H1 (cell line): ENCODE results near the gene ASB16. TPM values are rescaled to one million over a fixed set of nuclear protein-coding genes. Genes with fewer than 3 reads are reported as not detected.
A peak's percentile ranks its signal among the peaks of the same experiment; 100 is the strongest.

Source experiments
- CTCF ChIA-PET: fragments of 300-600 bp; sonication (Branson Sonifier 250); formaldehyde crosslinking; loops from one replicate; lab custom pipeline; 2021; ENCODE audit not compliant: partially characterized antibody; lab: Charles Lee
- POLR2A ChIA-PET: fragments of 300-600 bp; sonication (Branson Sonifier 250); formaldehyde crosslinking; loops from one replicate; lab custom pipeline; 2021; ENCODE audit warnings: inconsistent platforms; ENCODE audit not compliant: partially characterized antibody; lab: Charles Lee
- DNase-seq, 2 experiments: peaks; one replicate each; pipeline versions ENCODE4 v3.0.0 to v3.0.0-alpha.2; 2010 to 2022; ENCODE audit warnings: low spot score in 2 of 2, low read depth in 1 of 2, mixed read lengths in 1 of 2
- FAIRE-seq: peaks from 2 replicates; lab custom pipeline; 2011; peaks lifted over from hg19 to GRCh38; lab: Jason Lieb, UNC
- H2AFZ ChIP-seq: 2 replicates; pipeline ENCODE4 v1.8.1; 2012; ENCODE audit warnings: low read length, inconsistent platforms
- H2AK5ac ChIP-seq: 2 replicates; pipeline ENCODE4 v1.6.1; 2013; ENCODE audit warnings: low read depth, low read length
- H2BK120ac ChIP-seq: replicated peaks from 2 replicates; pipeline ENCODE3; 2013; ENCODE audit warnings: low read depth, low read length, inconsistent platforms
- H2BK12ac ChIP-seq: 2 replicates; pipeline ENCODE4 v1.6.1; 2013; ENCODE audit warnings: low read depth, low read length
- H2BK15ac ChIP-seq: 2 replicates; pipeline ENCODE4 v1.6.1; 2013; ENCODE audit warnings: low read length
- H2BK20ac ChIP-seq: 2 replicates; pipeline ENCODE4 v1.6.1; 2013; ENCODE audit warnings: low read length
- H2BK5ac ChIP-seq: 2 replicates; pipeline ENCODE4 v1.6.1; 2013; ENCODE audit warnings: low read depth, low read length
- H3K14ac ChIP-seq: 2 replicates; pipeline ENCODE4 v1.6.1; 2013; ENCODE audit warnings: inconsistent platforms; ENCODE audit not compliant: insufficient read length
- H3K18ac ChIP-seq: 2 replicates; pipeline ENCODE4 v1.6.1; 2013; ENCODE audit warnings: low read length; ENCODE audit errors: extremely low read depth
- H3K23ac ChIP-seq: 2 replicates; pipeline ENCODE4 v1.6.1; 2013; ENCODE audit warnings: inconsistent platforms; ENCODE audit not compliant: insufficient read length
- H3K23me2 ChIP-seq: 2 replicates; pipeline ENCODE4 v1.6.1; 2013; ENCODE audit warnings: low read depth, low read length
- H3K27ac ChIP-seq: 2 replicates; pipeline ENCODE4 v1.6.1; 2011; ENCODE audit warnings: low read depth, low read length, inconsistent platforms
- H3K27me3 ChIP-seq, 4 experiments: replicated peaks in 1 of 4; 1 replicate in 1 of 4; 2 replicates in 3 of 4; pipeline versions ENCODE4 v1.6.1 to v1.8.1; 2011 to 2013; ENCODE audit warnings: low read length in 3 of 4, mild to moderate bottlenecking in 3 of 4, inconsistent platforms in 2 of 4, mixed read lengths in 2 of 4, moderate library complexity in 1 of 4; ENCODE audit not compliant: control insufficient read depth in 3 of 4, insufficient read depth in 3 of 4; ENCODE audit errors: extremely low read depth in 1 of 4
- H3K36me3 ChIP-seq, 4 experiments: 2 replicates each; pipeline versions ENCODE4 v1.6.1 to v1.8.1; 2011 to 2013; ENCODE audit warnings: mild to moderate bottlenecking in 4 of 4, low read length in 3 of 4, moderate library complexity in 2 of 4, control low read depth in 1 of 4, inconsistent platforms in 1 of 4; ENCODE audit not compliant: insufficient read depth in 4 of 4, control insufficient read depth in 2 of 4
- H3K4ac ChIP-seq: replicated peaks from 2 replicates; pipeline ENCODE3; 2013; ENCODE audit warnings: low read length, low read depth, mixed read lengths, inconsistent platforms; ENCODE audit not compliant: insufficient read length
- H3K4me1 ChIP-seq, 4 experiments: replicated peaks in 1 of 4; 1 replicate in 1 of 4; 2 replicates in 3 of 4; pipeline versions ENCODE4 v1.6.1 to v1.8.1; 2011 to 2013; ENCODE audit warnings: low read length in 3 of 4, inconsistent platforms in 2 of 4, mixed read lengths in 1 of 4; ENCODE audit not compliant: insufficient read depth in 4 of 4, control insufficient read depth in 3 of 4
- H3K4me2 ChIP-seq, 2 experiments: 2 replicates each; pipeline versions ENCODE4 v1.6.1 to v1.8.1; 2011 to 2013; ENCODE audit warnings: low read depth in 2 of 2, low read length in 2 of 2, control low read depth in 1 of 2, inconsistent platforms in 1 of 2, mild to moderate bottlenecking in 1 of 2; ENCODE audit not compliant: insufficient read depth in 1 of 2
- H3K4me3 ChIP-seq, 4 experiments: fragments of 200-600, 300-600 bp in 1 of 4; sonication (generic), shearing (Covaris generic), sonication (Bioruptor Twin) in 1 of 4; 2 replicates each; pipeline versions ENCODE4 v1.5.1 to v1.8.1; 2011 to 2016; ENCODE audit warnings: low read length in 4 of 4, low read depth in 3 of 4, control low read depth in 2 of 4, inconsistent platforms in 2 of 4, mild to moderate bottlenecking in 2 of 4, mixed read lengths in 1 of 4, moderate library complexity in 1 of 4; ENCODE audit not compliant: insufficient read depth in 2 of 4; ENCODE audit errors: extremely low read depth in 1 of 4
- H3K56ac ChIP-seq: replicated peaks from 2 replicates; pipeline ENCODE3; 2013; ENCODE audit warnings: low read depth, mild to moderate bottlenecking, mixed read lengths, low read length, inconsistent platforms; ENCODE audit not compliant: insufficient read length
- H3K79me1 ChIP-seq: 2 replicates; pipeline ENCODE4 v1.6.1; 2013; ENCODE audit warnings: low read depth, low read length, control low read depth
- H3K79me2 ChIP-seq, 2 experiments: 2 replicates each; pipeline versions ENCODE4 v1.6.1 to v1.8.1; 2012 to 2013; ENCODE audit warnings: low read length in 2 of 2, mild to moderate bottlenecking in 2 of 2, inconsistent platforms in 1 of 2; ENCODE audit not compliant: insufficient read depth in 2 of 2, control insufficient read depth in 1 of 2
- H3K9ac ChIP-seq, 4 experiments: replicated peaks in 1 of 4; 1 replicate in 1 of 4; 2 replicates in 3 of 4; pipeline versions ENCODE4 v1.6.1 to v1.8.1; 2011 to 2013; ENCODE audit warnings: low read depth in 3 of 4, low read length in 3 of 4, control low read depth in 2 of 4, mild to moderate bottlenecking in 2 of 4, moderate library complexity in 2 of 4, inconsistent platforms in 1 of 4; ENCODE audit errors: extremely low read depth in 1 of 4
- H3K9me3 ChIP-seq, 2 experiments: 2 replicates each; pipeline versions ENCODE4 v1.6.1 to v1.8.1; 2012 to 2013; ENCODE audit warnings: mild to moderate bottlenecking in 2 of 2, moderate library complexity in 2 of 2, control low read depth in 1 of 2, inconsistent platforms in 1 of 2, low read depth in 1 of 2, low read length in 1 of 2, mixed read lengths in 1 of 2; ENCODE audit not compliant: insufficient read depth in 2 of 2
- H4K20me1 ChIP-seq, 2 experiments: replicated peaks in 1 of 2; 2 replicates each; pipeline versions ENCODE3 to v1.8.1; 2011 to 2013; ENCODE audit warnings: inconsistent platforms in 2 of 2, low read length in 2 of 2, mild to moderate bottlenecking in 1 of 2; ENCODE audit not compliant: insufficient read depth in 2 of 2, control insufficient read depth in 1 of 2
- H4K5ac ChIP-seq: 2 replicates; pipeline ENCODE4 v1.6.1; 2013; ENCODE audit warnings: low read length, low read depth, mixed read lengths, inconsistent platforms; ENCODE audit not compliant: insufficient read length
- H4K8ac ChIP-seq: 2 replicates; pipeline ENCODE4 v1.8.0; 2013; ENCODE audit warnings: mild to moderate bottlenecking, moderate library complexity, low read length, inconsistent platforms; ENCODE audit not compliant: insufficient read depth; ENCODE audit errors: extremely low read depth
- H4K91ac ChIP-seq: replicated peaks from 2 replicates; pipeline ENCODE3; 2013; ENCODE audit warnings: low read length, mixed read lengths, inconsistent platforms; ENCODE audit not compliant: insufficient read length
- GTF2F1 ChIP-seq: IDR thresholded peaks from 2 replicates; pipeline ENCODE4 v1.6.1; 2012; ENCODE audit warnings: low read depth, low read length, improper control_type of control experiment, borderline replicate concordance
- POLR2AphosphoS5 ChIP-seq: IDR thresholded peaks from 2 replicates; pipeline ENCODE4 v1.6.1; 2011; ENCODE audit warnings: low read depth, low read length
- RBBP5 ChIP-seq: IDR thresholded peaks from 2 replicates; pipeline ENCODE4 v1.7.1; 2012; ENCODE audit warnings: low read depth, mild to moderate bottlenecking, inconsistent platforms, low read length, moderate library complexity, borderline replicate concordance
- SAP30 ChIP-seq: fragments of 300-600 bp; sonication (generic); IDR thresholded peaks from 2 replicates; pipeline ENCODE4 v1.7.1; 2012; ENCODE audit warnings: low read length, moderate library complexity, mild to moderate bottlenecking, inconsistent platforms; ENCODE audit not compliant: insufficient read depth, insufficient replicate concordance
- SUZ12 ChIP-seq: fragments of 200-600 bp; sonication (generic); IDR thresholded peaks from 2 replicates; pipeline ENCODE4 v1.6.1; 2012; ENCODE audit warnings: mild to moderate bottlenecking, inconsistent platforms, low read length, moderate library complexity, mixed read lengths
- TBP ChIP-seq: IDR thresholded peaks from 2 replicates; pipeline ENCODE4 v1.6.1; 2011; ENCODE audit warnings: low read depth, low read length, improper control_type of control experiment
- WGBS, 2 experiments: shearing (Covaris generic) in 1 of 2; methylation state at CpG; one replicate each; pipeline versions ENCODE4 v1.1.6 to v1.1.7; 2013 to 2015; ENCODE audit warnings: low lambda C conversion rate in 2 of 2, mixed read lengths in 2 of 2, inconsistent platforms in 1 of 2, low coverage in 1 of 2, missing lambda C conversion rate in 1 of 2; ENCODE audit not compliant: insufficient replicate concordance in 2 of 2, insufficient coverage in 1 of 2, insufficient read length in 1 of 2; ENCODE audit errors: extremely low coverage in 1 of 2, missing lambda C conversion rate in 1 of 2; 5-methylcytosine and 5-hydroxymethylcytosine counted together
- polyA plus RNA-seq, 7 experiments: library from polyadenylated mRNA; depleted of rRNA in 3 of 7; stranded (reverse) in 5 of 7; unstranded in 2 of 7; fragments of >200 nt in 5 of 7; fragments of 200-250 nt in 2 of 7; gene quantifications; 1 replicate in 5 of 7; 2 replicates in 1 of 7; 4 replicates in 1 of 7; pipeline versions ENCODE4 v1.2.1 to v1.2.3, GENCODE V29; 2011 to 2013; ENCODE audit warnings: missing spikeins in 2 of 7, mixed read lengths in 2 of 7
- total RNA-seq: library from RNA; stranded (reverse); fragmentation: NEBNext Ultra II Directional; extraction: Animal tissue kit (Norgen Biotek cat#: 25700); gene quantifications from 2 replicates; pipeline ENCODE4 v1.2.1, GENCODE V29; 2021
- TF ChIP-seq, protein P1 (sequence below), 3 experiments: IDR thresholded peaks; 1 replicate in 2 of 3; 2 replicates in 1 of 3; pipeline versions ENCODE4 v1.5.1 to v1.6.1; 2011; ENCODE audit warnings: low read length in 3 of 3, mild to moderate bottlenecking in 3 of 3, inconsistent platforms in 2 of 3, low read depth in 1 of 3, moderate library complexity in 1 of 3; ENCODE audit not compliant: insufficient read depth in 1 of 3; ENCODE audit errors: control extremely low read depth in 1 of 3
- TF ChIP-seq, protein P2 (sequence below): IDR thresholded peaks from 2 replicates; pipeline ENCODE4 v1.6.1; 2012; ENCODE audit warnings: inconsistent platforms

Gene ASB16
- total and polyA plus RNA-seq, 2 of the 8 experiments (the other 6 are each of a cell fraction or from before 2014, with no cell fraction given) = 0.05 TPM; not detected in 1

DNA sequence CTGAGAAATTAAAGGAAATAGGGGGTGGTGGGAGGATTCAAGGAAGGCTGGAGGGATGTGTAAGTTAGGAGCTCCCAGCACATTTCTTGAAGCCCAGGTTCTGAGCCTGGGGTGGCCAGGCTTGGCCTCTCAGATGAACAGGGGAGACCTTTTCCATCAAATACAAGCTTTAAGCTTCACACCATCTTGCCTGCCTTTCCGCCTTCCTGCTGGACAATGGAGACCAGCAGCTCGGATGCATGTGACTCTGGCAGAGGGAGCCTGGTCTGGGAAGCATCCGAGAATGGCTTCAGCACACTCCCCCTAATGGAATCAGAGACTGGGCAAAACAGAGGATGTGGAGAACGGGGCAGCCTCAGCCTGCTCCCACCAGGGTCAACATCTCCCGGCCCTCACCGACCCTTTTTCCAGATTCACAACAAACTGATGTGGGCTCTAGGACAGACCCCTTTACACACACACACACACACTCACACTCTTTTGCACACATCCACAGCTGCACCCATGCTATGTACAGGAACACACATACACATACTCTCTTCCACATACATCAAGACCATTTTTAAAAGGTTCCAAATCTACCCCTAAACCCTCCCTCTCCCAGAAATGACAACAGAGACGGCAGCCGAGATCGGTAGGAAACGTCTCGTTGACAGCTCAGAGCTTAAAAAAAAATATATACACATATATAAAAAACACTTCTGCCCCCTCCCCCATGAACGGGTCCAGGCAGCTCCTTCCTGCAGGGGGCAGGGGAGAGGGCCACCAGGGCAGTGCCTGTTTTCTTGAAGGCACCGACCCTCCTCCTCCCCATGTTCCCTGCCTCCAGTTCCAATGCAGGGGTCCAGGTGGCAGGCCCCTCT, 35.7 kb downstream of the ASB16 start:
- H2BK120ac ChIP-seq = no peak overlapping the region
- no peak overlapping the region for H3K9ac ChIP-seq
- no peak overlapping the region for H3K4ac ChIP-seq
- H3K18ac ChIP-seq = no peak overlapping the region
- no peak overlapping the region for H3K27ac ChIP-seq
- 83% methylated on average over 12 of the region's 13 CpGs; no CpG with 5 or more reads in 1 of the 2 experiments for WGBS, 2 experiments
- DNase-seq = no peak
- H2AFZ ChIP-seq = no peak overlapping the region
- CTCF ChIA-PET = interaction anchor here (0.5 to 12.7 kb wide), 17 partner anchors 8 to 145 kb away, joined by 3 to 158 read pairs (median 4); partner anchors contain the start of genes ASB16, GRN and HDAC5
- H3K14ac ChIP-seq = no peak overlapping the region
- no peak overlapping the region for H2BK5ac ChIP-seq
- H3K56ac ChIP-seq = no peak overlapping the region
- peak overlapping the region; percentile 90; the same call in 1 of the 2 replicates for H2AK5ac ChIP-seq
- H4K20me1 ChIP-seq = peaks cover 0 to 3% of the 10 kb centered on the region in 2 experiments
- no peak overlapping the region for H4K91ac ChIP-seq
- H3K79me1 ChIP-seq = no peaks in the 10 kb centered on the region
- no peak overlapping the region for H4K8ac ChIP-seq
- H3K4me3 ChIP-seq = no peak overlapping the region
- no peak overlapping the region for H3K4me2 ChIP-seq
- H3K23me2 ChIP-seq = no peaks in the 10 kb centered on the region
- POLR2A ChIA-PET = interaction anchor here (0.8 to 10.4 kb wide), 14 partner anchors 10 to 149 kb away, joined by 3 to 135 read pairs (median 4); partner anchors contain the start of genes GRN and SLC25A39
- H3K36me3 ChIP-seq = peaks cover 20 to 37% (median 26%) of the 10 kb centered on the region in 4 experiments
- H2BK20ac ChIP-seq = no peak overlapping the region
- no peak overlapping the region for H3K23ac ChIP-seq
- no peak overlapping the region for H2BK12ac ChIP-seq
- H2BK15ac ChIP-seq = no peak overlapping the region
- H3K9me3 ChIP-seq = no peaks in the 10 kb centered on the region
- no peak overlapping the region for H4K5ac ChIP-seq
- no peak for FAIRE-seq
- H3K4me1 ChIP-seq = peaks cover 3 to 17% (median 5%) of the 10 kb centered on the region in 4 experiments; a peak in 6 of 7 replicates
- no peaks in the 10 kb centered on the region for H3K27me3 ChIP-seq
- no peaks in the 10 kb centered on the region for H3K79me2 ChIP-seq
- no peak for TF ChIP-seq TBP
- TF ChIP-seq RBBP5 = no peak
- TF ChIP-seq SUZ12 = no peak
- TF ChIP-seq POLR2AphosphoS5 = 0 out of 2 replicates have a peak, but pooled peaks have one; percentile 13
- no peak for TF ChIP-seq GTF2F1
- TF ChIP-seq SAP30 = no peak
- TF ChIP-seq, protein P1, sequence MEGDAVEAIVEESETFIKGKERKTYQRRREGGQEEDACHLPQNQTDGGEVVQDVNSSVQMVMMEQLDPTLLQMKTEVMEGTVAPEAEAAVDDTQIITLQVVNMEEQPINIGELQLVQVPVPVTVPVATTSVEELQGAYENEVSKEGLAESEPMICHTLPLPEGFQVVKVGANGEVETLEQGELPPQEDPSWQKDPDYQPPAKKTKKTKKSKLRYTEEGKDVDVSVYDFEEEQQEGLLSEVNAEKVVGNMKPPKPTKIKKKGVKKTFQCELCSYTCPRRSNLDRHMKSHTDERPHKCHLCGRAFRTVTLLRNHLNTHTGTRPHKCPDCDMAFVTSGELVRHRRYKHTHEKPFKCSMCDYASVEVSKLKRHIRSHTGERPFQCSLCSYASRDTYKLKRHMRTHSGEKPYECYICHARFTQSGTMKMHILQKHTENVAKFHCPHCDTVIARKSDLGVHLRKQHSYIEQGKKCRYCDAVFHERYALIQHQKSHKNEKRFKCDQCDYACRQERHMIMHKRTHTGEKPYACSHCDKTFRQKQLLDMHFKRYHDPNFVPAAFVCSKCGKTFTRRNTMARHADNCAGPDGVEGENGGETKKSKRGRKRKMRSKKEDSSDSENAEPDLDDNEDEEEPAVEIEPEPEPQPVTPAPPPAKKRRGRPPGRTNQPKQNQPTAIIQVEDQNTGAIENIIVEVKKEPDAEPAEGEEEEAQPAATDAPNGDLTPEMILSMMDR (IDR thresholded peaks at IDR 0.05; ENCODE audit: control extremely low read depth in 1 of 3, insufficient read depth in 1 of 3, low read depth in 1 of 3, low read length in 3 of 3) = peak in 2 of 3 experiments; percentile 34 to 48; a peak in 2 of 4 replicates
- TF ChIP-seq, protein P2, sequence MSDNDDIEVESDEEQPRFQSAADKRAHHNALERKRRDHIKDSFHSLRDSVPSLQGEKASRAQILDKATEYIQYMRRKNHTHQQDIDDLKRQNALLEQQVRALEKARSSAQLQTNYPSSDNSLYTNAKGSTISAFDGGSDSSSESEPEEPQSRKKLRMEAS = no peak
